Endothelial cell of umbilical vein (primary cell): ENCODE results near the gene ZNF621.
"Not testable (repeated sequence)": the region's sequence is repeated elsewhere in the genome, so short reads cannot be mapped to it uniquely, and the experiment has no call there.

ENCODE experiments used
- CTCF ChIP-seq, 2 donors: IDR thresholded peaks; 1 replicate in 1 of 2; 2 replicates in 1 of 2; pipeline ENCODE4 v1.5.1; 2011; ENCODE audit warnings: low read length in 2 of 2, mild to moderate bottlenecking in 2 of 2, moderate library complexity in 2 of 2, control low read depth in 1 of 2, inconsistent platforms in 1 of 2, low read depth in 1 of 2; ENCODE audit not compliant: insufficient read depth in 1 of 2; ENCODE audit errors: extremely low read depth in 1 of 2
- EZH2 ChIP-seq: IDR thresholded peaks from 2 replicates; pipeline ENCODE4 v1.6.1; 2012; ENCODE audit warnings: borderline replicate concordance, low read depth, mild to moderate bottlenecking, moderate library complexity, low read length, inconsistent platforms; ENCODE audit not compliant: severe bottlenecking
- JUN ChIP-seq: IDR thresholded peaks from 2 replicates; pipeline ENCODE4 v1.6.1; 2011; ENCODE audit warnings: borderline replicate concordance, low read depth; ENCODE audit not compliant: insufficient read length, insufficient read depth
- POLR2A ChIP-seq: IDR thresholded peaks from 2 replicates; pipeline ENCODE4 v1.6.1; 2012; ENCODE audit warnings: low read depth, mild to moderate bottlenecking, control low read depth, low read length

DNA sequence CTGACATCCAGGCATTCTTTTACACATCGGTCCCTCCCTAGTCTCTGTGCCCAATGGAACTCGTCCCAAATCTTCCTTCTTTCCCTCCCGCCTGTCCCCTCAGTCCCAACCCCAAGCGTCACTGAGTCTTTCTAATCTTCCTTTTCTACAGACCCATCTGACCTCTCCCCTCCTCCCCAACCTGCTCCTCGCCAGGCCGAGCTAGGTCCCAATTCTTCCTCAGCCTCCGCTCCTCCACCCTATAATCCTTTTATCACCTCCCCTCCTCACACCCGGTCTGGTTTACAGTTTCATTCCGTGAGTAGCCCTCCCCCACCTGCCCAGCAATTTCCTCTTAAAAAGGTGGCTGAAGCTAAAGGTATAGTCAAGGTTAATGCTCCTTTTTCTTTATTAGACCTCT lies 37.7 kb downstream of the ZNF621 start:
- not testable (repeated sequence) for TF ChIP-seq POLR2A; CTCF (IDR thresholded peaks at IDR 0.05; ENCODE audit: extremely low read depth in 1 of 2, insufficient read depth in 1 of 2, low read depth in 1 of 2, low read length in 2 of 2); EZH2; JUN
